ENCODE measurements around the gene DCDC2C. TPM values are rescaled to one million over a fixed set of nuclear protein-coding genes. Genes with fewer than 3 reads are reported as not detected.

DCDC2C gene
- total and polyA plus RNA-seq, 2 experiments from 2014 or later = 0.45 TPM; not detected in 1

- TF ChIP-seq, protein P1, sequence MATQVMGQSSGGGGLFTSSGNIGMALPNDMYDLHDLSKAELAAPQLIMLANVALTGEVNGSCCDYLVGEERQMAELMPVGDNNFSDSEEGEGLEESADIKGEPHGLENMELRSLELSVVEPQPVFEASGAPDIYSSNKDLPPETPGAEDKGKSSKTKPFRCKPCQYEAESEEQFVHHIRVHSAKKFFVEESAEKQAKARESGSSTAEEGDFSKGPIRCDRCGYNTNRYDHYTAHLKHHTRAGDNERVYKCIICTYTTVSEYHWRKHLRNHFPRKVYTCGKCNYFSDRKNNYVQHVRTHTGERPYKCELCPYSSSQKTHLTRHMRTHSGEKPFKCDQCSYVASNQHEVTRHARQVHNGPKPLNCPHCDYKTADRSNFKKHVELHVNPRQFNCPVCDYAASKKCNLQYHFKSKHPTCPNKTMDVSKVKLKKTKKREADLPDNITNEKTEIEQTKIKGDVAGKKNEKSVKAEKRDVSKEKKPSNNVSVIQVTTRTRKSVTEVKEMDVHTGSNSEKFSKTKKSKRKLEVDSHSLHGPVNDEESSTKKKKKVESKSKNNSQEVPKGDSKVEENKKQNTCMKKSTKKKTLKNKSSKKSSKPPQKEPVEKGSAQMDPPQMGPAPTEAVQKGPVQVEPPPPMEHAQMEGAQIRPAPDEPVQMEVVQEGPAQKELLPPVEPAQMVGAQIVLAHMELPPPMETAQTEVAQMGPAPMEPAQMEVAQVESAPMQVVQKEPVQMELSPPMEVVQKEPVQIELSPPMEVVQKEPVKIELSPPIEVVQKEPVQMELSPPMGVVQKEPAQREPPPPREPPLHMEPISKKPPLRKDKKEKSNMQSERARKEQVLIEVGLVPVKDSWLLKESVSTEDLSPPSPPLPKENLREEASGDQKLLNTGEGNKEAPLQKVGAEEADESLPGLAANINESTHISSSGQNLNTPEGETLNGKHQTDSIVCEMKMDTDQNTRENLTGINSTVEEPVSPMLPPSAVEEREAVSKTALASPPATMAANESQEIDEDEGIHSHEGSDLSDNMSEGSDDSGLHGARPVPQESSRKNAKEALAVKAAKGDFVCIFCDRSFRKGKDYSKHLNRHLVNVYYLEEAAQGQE (IDR thresholded peaks at IDR 0.05; ENCODE audit: unreplicated experiment) = no peak
Observed at GRCh38 chr2:3759761-3760160, 56.4 kb downstream of the DCDC2C start (continued).

DNA sequence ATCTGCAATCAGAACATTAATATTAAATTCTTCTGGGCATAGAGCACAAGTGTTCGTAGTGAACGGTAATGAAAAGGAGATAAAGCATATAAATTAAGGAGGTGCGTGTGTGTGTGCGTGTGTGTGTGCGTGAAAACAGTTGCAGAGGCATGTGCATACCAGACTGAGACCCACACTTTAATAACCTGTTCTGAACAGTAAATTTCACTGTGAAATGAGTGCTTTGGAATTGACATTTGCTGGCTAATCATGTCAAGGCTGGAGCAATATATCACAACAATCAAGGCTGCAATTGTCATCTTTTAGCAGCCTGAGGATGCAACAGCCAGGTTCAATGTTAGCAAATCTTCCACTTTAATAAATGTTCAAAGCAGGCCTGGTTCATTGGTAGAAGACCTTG, 57.9 kb downstream of the DCDC2C start:
- H3K27ac Mint-ChIP-seq = no peak overlapping the region
- Histone ChIP-seq H3K27me3 (ENCODE audit: insufficient read depth) (no peaks in the 10 kb centered on the region), H3K4me1 (ENCODE audit: insufficient read depth) (no peaks in the 10 kb centered on the region), H3K4me3 (no peak overlapping the region), H3K4me2 (no peak overlapping the region), H3K9me2 (ENCODE audit: insufficient read depth) (no peaks in the 10 kb centered on the region), H3K79me2 (replicated peaks; ENCODE audit: insufficient read depth) (no peaks in the 10 kb centered on the region), H3K27ac (ENCODE audit: low read depth) (no peak overlapping the region), H3K36me3 (ENCODE audit: insufficient read depth) (no peaks in the 10 kb centered on the region), H2AFZ (no peak overlapping the region), H3F3A (replicated peaks; ENCODE audit: low read depth) (no peaks in the 10 kb centered on the region), H4K20me1 (replicated peaks; ENCODE audit: insufficient read depth) (no peaks in the 10 kb centered on the region)
- H3K4me1 Mint-ChIP-seq = no peaks in the 10 kb centered on the region
- no peak overlapping the region for H3K4me3 Mint-ChIP-seq
- ATAC-seq (no peak), DNase-seq (ENCODE audit: low spot score) (no peak)
- H3K27me3 Mint-ChIP-seq (ENCODE audit: insufficient read depth, low read depth, poor library complexity) = peaks cover 3% of the 10 kb centered on the region
- H3K9me3 Mint-ChIP-seq = peaks cover 83% of the 10 kb centered on the region
- H3K36me3 Mint-ChIP-seq (ENCODE audit: low read depth) = no peaks in the 10 kb centered on the region; the same call in 1 of the 3 replicates
- TF ChIP-seq POLR2AphosphoS5 (IDR thresholded peaks at IDR 0.05; ENCODE audit: low read depth) (no peak), EZH2 (IDR thresholded peaks at IDR 0.05; ENCODE audit: low read depth, unreplicated experiment) (no peak), EZH2phosphoT487 (IDR thresholded peaks at IDR 0.05; ENCODE audit: unreplicated experiment) (no peak)
- TF ChIP-seq, protein P2, sequence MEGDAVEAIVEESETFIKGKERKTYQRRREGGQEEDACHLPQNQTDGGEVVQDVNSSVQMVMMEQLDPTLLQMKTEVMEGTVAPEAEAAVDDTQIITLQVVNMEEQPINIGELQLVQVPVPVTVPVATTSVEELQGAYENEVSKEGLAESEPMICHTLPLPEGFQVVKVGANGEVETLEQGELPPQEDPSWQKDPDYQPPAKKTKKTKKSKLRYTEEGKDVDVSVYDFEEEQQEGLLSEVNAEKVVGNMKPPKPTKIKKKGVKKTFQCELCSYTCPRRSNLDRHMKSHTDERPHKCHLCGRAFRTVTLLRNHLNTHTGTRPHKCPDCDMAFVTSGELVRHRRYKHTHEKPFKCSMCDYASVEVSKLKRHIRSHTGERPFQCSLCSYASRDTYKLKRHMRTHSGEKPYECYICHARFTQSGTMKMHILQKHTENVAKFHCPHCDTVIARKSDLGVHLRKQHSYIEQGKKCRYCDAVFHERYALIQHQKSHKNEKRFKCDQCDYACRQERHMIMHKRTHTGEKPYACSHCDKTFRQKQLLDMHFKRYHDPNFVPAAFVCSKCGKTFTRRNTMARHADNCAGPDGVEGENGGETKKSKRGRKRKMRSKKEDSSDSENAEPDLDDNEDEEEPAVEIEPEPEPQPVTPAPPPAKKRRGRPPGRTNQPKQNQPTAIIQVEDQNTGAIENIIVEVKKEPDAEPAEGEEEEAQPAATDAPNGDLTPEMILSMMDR (conservative IDR thresholded peaks at IDR 0.05; ENCODE audit: low read depth in 2 of 2) = no peak
- TF ChIP-seq, protein P3, sequence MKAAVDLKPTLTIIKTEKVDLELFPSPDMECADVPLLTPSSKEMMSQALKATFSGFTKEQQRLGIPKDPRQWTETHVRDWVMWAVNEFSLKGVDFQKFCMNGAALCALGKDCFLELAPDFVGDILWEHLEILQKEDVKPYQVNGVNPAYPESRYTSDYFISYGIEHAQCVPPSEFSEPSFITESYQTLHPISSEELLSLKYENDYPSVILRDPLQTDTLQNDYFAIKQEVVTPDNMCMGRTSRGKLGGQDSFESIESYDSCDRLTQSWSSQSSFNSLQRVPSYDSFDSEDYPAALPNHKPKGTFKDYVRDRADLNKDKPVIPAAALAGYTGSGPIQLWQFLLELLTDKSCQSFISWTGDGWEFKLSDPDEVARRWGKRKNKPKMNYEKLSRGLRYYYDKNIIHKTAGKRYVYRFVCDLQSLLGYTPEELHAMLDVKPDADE (IDR thresholded peaks at IDR 0.05) = no peak
- TF ChIP-seq, protein P1 (IDR thresholded peaks at IDR 0.05; ENCODE audit: unreplicated experiment) = no peak

Data from GM23338 (cell line).